HL-60 (cell line): Measurements from ENCODE around the gene PCDHA13.

Experiments used
- POLR2AphosphoS5 ChIP-seq: IDR thresholded peaks from 2 replicates; pipeline ENCODE4 v1.6.1; 2012; ENCODE audit warnings: low read depth
- TF ChIP-seq, protein P1 (sequence below): IDR thresholded peaks from one replicate; pipeline ENCODE4 v1.5.1; 2011; ENCODE audit warnings: low read length, control low read depth, inconsistent platforms; ENCODE audit not compliant: insufficient read depth

DNA sequence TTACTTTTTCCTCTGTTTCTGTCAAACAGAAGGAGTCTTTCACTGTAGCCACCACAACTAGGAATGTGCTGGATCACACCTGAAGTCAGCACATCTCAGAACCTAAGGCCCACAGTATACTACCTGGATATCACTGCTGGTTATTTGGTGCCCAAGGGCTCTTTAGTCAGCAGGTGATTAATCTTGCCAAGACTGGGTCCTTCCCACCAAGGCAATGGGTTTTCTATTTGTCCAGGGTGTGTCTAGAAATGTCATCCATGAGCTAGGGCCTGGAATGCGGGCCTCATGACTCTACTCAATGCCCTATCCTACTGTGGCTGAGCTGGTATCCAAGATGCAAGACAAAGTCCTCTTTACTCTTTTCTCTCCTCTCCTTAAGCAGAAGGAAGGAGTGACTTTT is 34.4 kb downstream of the PCDHA13 start:
- TF ChIP-seq, protein P1, sequence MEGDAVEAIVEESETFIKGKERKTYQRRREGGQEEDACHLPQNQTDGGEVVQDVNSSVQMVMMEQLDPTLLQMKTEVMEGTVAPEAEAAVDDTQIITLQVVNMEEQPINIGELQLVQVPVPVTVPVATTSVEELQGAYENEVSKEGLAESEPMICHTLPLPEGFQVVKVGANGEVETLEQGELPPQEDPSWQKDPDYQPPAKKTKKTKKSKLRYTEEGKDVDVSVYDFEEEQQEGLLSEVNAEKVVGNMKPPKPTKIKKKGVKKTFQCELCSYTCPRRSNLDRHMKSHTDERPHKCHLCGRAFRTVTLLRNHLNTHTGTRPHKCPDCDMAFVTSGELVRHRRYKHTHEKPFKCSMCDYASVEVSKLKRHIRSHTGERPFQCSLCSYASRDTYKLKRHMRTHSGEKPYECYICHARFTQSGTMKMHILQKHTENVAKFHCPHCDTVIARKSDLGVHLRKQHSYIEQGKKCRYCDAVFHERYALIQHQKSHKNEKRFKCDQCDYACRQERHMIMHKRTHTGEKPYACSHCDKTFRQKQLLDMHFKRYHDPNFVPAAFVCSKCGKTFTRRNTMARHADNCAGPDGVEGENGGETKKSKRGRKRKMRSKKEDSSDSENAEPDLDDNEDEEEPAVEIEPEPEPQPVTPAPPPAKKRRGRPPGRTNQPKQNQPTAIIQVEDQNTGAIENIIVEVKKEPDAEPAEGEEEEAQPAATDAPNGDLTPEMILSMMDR: no peak
- TF ChIP-seq POLR2AphosphoS5: no peak
